GM15510 (cell line): ENCODE results near the gene ZNF552.

Experiments used
- POLR2A ChIP-seq: IDR thresholded peaks from 3 replicates; pipeline ENCODE4 v1.6.1; 2011; ENCODE audit warnings: borderline replicate concordance; ENCODE audit not compliant: insufficient read length; ENCODE audit errors: extremely low read depth

ZNF552 gene

DNA sequence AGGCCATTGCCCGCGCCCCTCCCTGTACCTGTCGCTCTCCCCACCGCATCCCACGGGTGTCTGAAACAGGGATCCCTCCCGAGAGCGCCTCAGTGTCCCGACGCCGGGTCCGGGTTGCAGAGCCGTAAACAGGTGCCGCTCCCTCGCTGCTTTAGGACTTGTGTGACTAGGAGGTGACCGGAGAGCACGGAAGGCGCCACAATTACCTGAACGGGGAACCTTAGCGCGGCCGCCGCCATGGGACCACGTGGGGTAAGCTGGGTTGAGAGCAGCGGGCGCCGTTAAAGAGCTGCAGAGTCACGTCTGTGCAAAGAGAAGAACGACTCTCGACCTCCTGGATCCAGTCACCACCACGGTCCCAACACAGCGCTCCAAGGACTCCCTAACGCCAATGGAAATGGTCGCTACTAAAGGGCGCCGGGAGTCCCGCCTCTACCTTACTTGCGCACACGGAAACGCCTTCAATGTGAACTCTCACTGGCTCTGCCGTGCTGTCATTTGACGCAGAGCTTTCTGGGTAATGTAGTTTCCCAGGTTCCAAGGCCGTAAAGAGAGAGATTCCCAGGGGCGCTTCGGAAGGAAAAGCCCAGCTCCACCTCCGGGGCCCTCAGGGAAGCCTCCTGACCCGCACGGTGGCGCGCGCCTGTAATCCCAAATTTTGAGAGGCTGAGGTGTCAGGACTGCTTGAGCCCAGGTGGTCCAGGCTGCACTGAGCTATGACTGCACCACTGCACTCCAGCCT lies at the start of gene ZNF552:
Gene ZNF552 (minus strand): TSS at position 409 of the 742 bp plus-strand sequence. CDS start 170 bp downstream, at position 239.
- TF ChIP-seq POLR2A = peak; percentile 74

DNA sequence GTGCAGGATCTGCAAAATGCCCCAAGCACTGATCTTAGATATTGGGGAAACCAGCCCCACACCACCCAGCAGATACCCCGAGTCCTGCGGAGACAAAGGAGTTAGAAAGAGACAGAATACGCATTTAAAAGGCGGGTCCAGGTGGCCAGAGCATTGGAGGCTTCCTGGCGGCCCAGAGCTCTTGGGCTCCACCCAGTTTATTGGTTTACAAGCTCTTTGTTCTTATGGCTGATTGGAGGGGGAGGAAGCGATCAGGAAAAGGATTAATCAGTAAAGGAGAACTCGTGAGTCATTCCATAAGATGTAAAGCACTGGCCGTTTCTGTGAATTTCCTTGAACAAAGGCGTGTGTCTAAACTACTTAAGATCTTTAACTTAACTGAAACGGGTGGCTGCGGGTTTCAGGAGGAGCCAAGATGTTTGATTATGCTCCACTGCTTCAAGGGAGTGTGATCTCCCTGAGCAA lies 35.9 kb upstream of the ZNF552 start:
- TF ChIP-seq POLR2A = no peak

DNA sequence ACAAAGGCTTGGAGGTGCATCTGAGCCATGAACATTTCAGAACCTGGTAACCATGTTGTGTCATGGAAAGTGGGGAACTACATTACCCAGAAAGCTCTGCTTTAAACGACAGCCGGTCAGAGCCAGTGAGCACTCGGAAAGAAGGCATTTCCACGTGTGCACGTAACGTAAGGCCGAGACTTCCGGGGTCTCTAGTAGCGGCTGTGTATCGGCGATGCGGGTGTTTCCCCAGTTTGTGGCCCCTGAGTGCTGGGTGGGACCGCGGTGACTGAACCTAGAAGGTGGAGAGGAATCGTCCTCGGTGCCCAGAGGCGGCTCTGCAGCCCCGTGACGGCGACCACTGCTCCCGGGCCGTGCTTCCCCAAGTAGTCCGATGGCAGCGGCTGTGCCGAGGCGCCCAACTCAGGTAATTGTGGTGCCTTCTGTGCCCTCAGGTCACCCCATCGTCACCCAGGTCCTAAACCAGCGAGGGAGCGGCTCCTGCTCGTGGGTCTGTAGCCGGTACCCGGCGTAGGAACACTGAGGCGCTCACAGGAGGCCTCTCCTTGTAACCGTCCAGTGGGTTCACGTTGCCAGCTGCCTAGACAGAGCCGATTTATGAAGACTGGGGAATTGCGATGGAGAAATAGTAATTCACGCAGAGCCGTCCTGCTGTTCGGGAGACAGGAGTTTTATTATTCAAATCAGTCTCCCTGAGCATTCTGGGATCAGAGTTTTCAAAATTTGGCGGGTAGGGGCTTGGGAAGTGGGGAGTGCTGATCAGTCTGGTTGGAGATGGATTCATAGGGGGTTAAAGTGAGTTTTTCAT lies 35.2 kb upstream of the ZNF552 start, which contains the start of gene ZNF587:
Gene ZNF587 (plus strand): TSS at position 194 of the 808 bp plus-strand sequence. CDS start 180 bp downstream, at position 374.
- peak; percentile 61 for TF ChIP-seq POLR2A

DNA sequence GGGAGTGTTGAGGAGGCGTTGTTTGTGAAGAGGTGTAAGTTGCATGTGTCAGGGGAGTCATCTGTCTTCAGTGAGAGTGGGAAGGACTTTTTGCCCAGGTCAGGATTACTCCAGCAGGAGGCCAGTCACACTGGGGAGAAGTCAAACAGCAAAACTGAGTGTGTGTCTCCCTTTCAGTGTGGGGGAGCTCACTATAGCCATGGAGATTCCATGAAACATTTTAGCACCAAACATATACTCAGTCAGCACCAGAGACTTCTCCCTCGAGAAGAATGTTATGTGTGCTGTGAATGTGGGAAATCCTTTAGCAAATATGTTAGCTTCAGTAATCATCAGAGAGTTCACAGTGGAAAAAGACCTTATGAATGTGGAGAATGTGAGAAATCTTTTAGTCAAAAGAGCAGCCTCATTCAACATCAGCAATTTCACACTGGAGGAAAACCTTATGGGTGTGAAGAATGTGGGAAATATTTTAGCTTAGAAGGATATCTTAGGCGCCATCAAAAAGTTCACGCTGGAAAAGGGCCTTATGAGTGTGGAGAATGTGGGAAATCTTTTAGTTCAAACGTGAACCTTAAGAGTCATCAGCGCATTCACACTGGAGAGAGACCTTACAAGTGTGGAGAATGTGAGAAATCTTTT lies 26.5 kb upstream of the ZNF552 start:
- TF ChIP-seq POLR2A = no peak

DNA sequence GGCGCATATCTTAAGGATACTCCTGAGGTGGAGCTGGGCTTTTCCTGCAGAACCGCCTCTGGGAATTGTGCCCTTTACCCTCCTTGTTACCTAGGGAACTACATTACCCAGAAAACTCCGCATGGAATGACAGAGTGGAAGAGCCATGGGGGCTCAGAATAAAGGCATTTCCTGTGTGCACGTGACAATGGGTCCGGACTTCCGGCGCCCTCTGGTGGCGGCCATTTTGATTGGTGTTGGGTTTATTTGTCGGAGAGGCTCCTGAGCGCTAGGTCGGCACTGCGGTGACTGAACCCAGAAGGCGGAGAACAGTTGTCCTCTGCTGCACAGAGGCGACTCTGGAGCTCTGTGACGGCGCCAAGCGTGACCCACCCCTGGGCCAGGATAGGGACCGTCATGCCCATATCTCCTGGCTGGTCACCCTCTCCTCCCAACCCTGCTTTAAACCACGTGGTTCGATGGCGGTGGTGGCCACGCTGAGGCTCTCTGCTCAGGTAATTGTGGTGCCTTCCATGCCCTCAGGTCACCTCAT lies 15.4 kb upstream of the ZNF552 start, which contains the start of gene ZNF587B:
Gene ZNF587B (plus strand): TSS at position 229 of the 532 bp plus-strand sequence. CDS start 230 bp downstream, at position 459.
- no peak for TF ChIP-seq POLR2A

DNA sequence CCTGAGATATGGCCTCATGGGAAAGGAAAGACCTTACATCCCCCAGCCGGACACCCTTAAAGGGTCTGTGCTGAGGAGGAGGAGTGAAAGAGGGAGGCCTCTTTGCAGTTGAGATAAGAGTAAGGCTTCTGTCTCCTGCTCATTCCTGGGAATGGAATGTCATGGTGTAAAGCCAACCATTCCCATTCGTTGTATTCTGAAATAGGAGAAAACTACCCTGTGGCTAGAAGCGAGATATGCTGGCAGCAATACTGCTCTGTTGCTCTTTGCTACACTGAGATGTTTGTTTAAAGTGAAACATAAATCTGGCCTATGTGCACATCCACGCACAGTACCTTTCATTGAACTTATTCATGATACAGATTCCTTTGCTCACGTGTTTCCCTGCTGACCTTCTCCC lies 14.6 kb upstream of the ZNF552 start:
- no peak for TF ChIP-seq POLR2A

DNA sequence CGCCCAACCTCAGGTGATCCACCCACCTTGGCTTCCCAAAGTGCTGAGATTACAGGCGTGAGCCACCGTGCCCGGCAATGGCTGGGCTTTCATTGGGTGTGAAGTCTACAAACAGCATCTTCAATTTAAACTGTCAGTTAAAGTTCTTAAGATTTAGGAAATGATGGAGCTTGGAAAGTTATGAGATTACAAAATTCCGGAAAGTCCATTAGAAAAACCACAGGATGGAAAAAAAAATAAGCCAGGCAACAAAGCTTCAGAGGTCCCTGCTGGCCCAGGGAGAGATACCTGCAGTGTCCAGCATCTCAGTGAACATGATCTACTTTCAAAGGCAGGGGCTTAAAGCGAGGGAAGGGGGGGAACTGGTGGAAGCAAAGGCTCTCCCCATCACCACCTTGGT lies 10.8 kb upstream of the ZNF552 start:
- TF ChIP-seq POLR2A = no peak

DNA sequence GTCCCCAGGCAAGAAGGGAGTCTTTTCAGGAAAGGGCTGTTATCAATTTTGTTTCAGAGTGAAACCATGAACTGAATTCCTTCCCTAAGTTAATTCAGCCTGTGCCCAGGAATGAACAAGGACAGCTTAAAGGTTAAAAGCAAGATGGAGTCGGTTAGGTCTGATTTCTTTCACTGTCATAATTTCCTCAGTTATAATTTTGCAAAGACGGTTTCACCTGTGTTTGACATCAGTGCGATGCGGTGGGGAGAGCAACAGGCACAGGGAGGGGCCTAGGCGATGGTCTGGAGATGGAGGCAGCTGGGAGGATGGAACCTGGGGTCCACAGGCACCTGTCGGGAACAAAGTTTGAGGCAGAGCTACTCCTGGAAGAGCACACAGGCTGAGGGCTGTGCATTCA lies 5.9 kb upstream of the ZNF552 start:
- TF ChIP-seq POLR2A = no peak

DNA sequence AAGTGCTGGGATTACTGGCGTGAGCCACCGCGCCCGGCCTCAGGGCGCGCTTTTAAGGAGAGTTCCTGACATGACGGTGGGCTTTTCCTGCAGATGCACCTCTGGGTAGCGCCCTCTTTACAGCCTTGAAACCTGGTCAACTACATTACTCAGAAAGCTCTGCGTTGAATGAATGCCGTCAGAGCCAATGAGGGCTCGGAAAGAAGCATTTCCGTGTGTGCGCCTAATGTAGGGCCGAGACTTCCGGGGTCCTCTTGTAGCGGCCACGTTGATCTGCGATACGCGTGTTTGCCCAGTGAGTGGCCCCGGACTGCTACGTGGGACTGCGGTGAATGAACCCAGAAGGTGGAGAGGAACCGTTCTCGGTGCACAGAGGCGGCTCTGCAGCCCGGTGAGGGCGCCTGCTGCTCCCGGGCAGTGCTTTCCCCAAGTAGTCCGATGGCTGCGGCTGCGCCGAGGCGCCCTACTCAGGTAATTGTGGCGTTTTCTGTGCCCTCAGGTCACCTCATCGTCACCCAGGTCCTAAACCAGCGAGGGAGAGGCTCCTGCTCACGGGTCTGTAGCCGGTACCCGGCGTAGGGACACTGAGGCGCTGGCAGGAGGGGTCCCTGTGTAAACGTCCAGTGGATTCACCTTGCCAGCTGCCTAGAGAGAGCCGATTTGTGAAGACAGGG lies 4.9 kb upstream of the ZNF552 start:
- peak; percentile 84 for TF ChIP-seq POLR2A

DNA sequence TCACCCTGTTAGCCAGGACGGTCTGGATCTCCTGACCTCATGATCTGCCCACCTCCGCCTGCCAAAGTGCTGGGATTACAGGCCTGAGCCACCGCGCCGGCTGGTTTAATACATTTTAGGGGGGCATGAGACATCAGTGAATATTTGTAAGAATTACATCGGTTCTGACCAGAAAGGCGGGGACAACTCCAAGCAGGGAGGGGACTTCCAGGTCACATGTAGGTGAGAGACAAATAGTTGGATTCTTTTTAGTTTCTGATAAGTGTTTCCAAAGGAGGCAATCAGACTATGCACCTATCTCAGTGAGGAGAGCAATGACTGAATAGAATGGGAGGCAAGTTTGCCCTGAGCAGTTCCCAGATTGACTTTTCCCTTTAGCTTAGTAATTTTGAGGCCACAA lies 3.7 kb upstream of the ZNF552 start:
- no peak for TF ChIP-seq POLR2A

DNA sequence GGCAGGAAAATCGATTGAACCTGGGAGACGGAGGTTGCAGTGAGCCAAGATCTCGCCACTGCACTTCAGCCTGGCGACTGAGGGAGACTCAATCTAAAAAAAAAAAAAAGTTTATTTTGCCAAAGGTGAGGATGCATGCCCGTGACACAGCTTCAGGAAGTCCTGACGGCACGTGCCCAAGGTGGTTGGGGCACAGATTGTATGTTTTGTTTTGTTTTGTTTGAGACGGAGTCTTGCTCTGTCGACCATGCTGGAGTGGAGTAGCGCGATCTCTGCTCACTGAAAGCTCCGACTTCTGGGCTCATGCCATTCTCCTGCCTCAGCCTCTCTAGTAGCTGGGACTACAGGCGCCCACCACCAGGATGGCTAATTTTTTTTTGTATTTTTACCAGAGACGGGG lies 3.3 kb upstream of the ZNF552 start:
- TF ChIP-seq POLR2A = no peak

DNA sequence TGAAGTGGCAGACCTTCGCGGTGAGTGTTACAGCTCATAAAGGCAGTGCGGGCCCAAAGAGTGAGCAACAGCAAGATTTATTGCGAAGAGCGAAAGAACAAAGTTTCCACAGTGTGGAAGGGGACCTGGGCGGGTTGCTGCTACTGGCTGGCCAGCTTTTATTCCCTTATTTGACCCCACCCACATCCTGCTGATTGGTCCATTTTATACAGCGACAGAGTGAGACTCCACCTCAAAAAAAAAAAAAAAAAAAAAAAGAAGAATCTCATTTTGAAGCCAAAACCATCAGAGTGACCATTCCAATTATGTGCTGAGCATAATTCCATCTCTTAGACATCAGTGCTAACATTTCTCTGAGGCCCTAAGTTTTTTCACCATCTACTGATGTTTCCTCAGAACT lies 1.9 kb upstream of the ZNF552 start:
- TF ChIP-seq POLR2A = no peak

DNA sequence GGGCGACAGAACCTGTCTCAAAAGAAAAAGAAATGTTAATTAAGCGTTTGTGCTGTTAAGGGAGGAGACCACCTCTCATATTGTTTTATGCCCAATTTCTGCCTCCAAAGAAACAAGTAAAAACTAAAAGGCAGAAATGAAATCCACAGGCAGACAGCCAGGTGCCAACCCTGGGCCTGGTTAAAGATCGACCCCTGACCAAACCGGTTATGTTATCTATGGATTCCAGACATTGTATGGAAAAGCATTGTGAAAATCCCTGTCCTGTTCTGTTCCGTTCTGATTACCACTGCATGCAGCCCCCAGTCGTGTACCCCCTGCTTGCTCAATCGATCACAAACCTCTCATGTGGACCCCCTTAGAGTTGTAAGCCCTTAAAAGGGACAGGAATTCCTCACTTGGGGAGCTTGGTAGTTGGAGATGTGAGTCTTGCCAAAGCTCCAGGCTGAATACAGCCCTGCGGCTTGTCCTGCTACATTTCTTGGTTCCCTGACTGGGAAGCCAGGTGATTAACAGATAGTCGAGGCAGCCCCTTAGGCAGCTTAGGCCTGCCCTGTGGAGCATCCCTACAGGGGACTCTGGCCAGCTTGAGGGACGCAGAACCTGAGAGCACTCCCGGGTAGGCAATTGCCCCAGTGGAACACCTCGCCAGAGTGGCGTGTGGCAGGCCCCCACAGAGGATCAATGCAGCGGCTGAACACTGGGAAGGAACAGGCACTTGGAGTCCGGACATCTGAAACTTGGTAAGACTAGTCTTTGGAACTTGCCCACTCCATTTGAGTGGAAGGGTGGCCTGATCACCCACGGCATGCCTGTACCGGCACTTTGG lies 748 bp upstream of the ZNF552 start:
- no peak for TF ChIP-seq POLR2A
